Measurements from ENCODE around the gene OTUD3.

The OTUD3 gene

GRCh38 chr1:19840228-19840627 lies 42.0 kb upstream of the OTUD3 start:
- H3K4me2 ChIP-seq (ENCODE audit: low read length) = no peak overlapping the region
- H3K4me1 ChIP-seq (ENCODE audit: insufficient read depth, low read length, severe bottlenecking) = no peaks in the 10 kb centered on the region
- H3K4me3 ChIP-seq (ENCODE audit: low read depth, low read length, poor library complexity, severe bottlenecking) = no peak overlapping the region
- H3F3A ChIP-seq (ENCODE audit: insufficient read depth, low read length) = no peaks in the 10 kb centered on the region
- no peaks in the 10 kb centered on the region for H4K20me1 ChIP-seq (ENCODE audit: insufficient read depth, low read length)
- H3K36me3 ChIP-seq (ENCODE audit: insufficient read depth, low read length) = no peaks in the 10 kb centered on the region
- no peaks in the 10 kb centered on the region for H3K27me3 ChIP-seq (ENCODE audit: insufficient read depth, low read length)
- no peak overlapping the region for H2AFZ ChIP-seq (ENCODE audit: low read length)
- no peaks in the 10 kb centered on the region for H3K9me2 ChIP-seq (ENCODE audit: low read depth, low read length)
- no peaks in the 10 kb centered on the region for H3K79me2 ChIP-seq (ENCODE audit: insufficient read depth, low read length)
- no peak overlapping the region for H3K9ac ChIP-seq (ENCODE audit: low read length)
- H3K27ac ChIP-seq (ENCODE audit: low read depth, low read length, poor library complexity, severe bottlenecking) = no peak overlapping the region
- TF ChIP-seq, protein P1, sequence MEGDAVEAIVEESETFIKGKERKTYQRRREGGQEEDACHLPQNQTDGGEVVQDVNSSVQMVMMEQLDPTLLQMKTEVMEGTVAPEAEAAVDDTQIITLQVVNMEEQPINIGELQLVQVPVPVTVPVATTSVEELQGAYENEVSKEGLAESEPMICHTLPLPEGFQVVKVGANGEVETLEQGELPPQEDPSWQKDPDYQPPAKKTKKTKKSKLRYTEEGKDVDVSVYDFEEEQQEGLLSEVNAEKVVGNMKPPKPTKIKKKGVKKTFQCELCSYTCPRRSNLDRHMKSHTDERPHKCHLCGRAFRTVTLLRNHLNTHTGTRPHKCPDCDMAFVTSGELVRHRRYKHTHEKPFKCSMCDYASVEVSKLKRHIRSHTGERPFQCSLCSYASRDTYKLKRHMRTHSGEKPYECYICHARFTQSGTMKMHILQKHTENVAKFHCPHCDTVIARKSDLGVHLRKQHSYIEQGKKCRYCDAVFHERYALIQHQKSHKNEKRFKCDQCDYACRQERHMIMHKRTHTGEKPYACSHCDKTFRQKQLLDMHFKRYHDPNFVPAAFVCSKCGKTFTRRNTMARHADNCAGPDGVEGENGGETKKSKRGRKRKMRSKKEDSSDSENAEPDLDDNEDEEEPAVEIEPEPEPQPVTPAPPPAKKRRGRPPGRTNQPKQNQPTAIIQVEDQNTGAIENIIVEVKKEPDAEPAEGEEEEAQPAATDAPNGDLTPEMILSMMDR (IDR thresholded peaks at IDR 0.05; ENCODE audit: low read length) = no peak
- no peak for TF ChIP-seq EZH2 (IDR thresholded peaks at IDR 0.05; ENCODE audit: borderline replicate concordance, low read length)
- H3K9me3 ChIP-seq (ENCODE audit: low read length) = no peaks in the 10 kb centered on the region

- no peak overlapping the region for H3K4me2 ChIP-seq (ENCODE audit: low read length)
- no peak overlapping the region for H2AFZ ChIP-seq (ENCODE audit: low read length)
- no peaks in the 10 kb centered on the region for H3K9me2 ChIP-seq (ENCODE audit: low read depth, low read length)
Measured at GRCh38 chr1:19844731-19845495, 37.3 kb upstream of the OTUD3 start.

DNA sequence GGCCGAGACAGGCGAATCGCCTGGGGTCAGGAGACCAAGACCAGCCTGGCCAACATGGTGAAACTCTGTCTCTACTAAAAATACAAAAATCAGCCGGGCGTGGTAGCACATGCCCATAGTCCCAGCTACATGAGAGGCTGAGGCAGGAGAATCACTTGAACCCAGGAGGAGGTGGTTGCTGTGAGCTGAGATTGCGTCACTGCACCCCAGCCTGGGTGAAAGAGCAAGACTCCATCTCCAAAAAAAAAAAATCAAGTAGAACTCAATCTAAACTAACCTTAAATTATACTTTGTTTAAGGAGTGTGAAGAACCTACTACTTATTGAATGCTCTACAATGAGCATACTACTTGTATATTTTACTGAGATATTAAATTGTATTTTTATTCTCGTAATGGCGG lies 36.6 kb upstream of the OTUD3 start:
- H4K20me1 ChIP-seq (ENCODE audit: insufficient read depth, low read length) = no peaks in the 10 kb centered on the region
- no peaks in the 10 kb centered on the region for H3K36me3 ChIP-seq (ENCODE audit: insufficient read depth, low read length)
- H3K9ac ChIP-seq (ENCODE audit: low read length) = no peak overlapping the region
- no peaks in the 10 kb centered on the region for H3K9me3 ChIP-seq (ENCODE audit: low read length)
- H3K79me2 ChIP-seq (ENCODE audit: insufficient read depth, low read length) = no peaks in the 10 kb centered on the region
- no peaks in the 10 kb centered on the region for H3K9me2 ChIP-seq (ENCODE audit: low read depth, low read length)
- H3K4me3 ChIP-seq (ENCODE audit: low read depth, low read length, poor library complexity, severe bottlenecking) = no peak overlapping the region
- no peak overlapping the region for H2AFZ ChIP-seq (ENCODE audit: low read length)
- no peak for TF ChIP-seq EZH2 (IDR thresholded peaks at IDR 0.05; ENCODE audit: borderline replicate concordance, low read length)
- TF ChIP-seq, protein P1 (IDR thresholded peaks at IDR 0.05; ENCODE audit: low read length) = no peak
- H3F3A ChIP-seq (ENCODE audit: insufficient read depth, low read length) = no peaks in the 10 kb centered on the region
- H3K4me2 ChIP-seq (ENCODE audit: low read length) = no peak overlapping the region
- H3K4me1 ChIP-seq (ENCODE audit: insufficient read depth, low read length, severe bottlenecking) = no peaks in the 10 kb centered on the region
- H3K27ac ChIP-seq (ENCODE audit: low read depth, low read length, poor library complexity, severe bottlenecking) = no peak overlapping the region
- H3K27me3 ChIP-seq (ENCODE audit: insufficient read depth, low read length) = no peaks in the 10 kb centered on the region

More at GRCh38 chr1:19844731-19845495, 37.3 kb upstream of the OTUD3 start:
- Histone ChIP-seq H3K4me3 (ENCODE audit: low read depth, low read length, poor library complexity, severe bottlenecking) (no peak overlapping the region), H4K20me1 (ENCODE audit: insufficient read depth, low read length) (no peaks in the 10 kb centered on the region), H3F3A (ENCODE audit: insufficient read depth, low read length) (no peaks in the 10 kb centered on the region), H3K36me3 (ENCODE audit: insufficient read depth, low read length) (no peaks in the 10 kb centered on the region), H3K27ac (ENCODE audit: low read depth, low read length, poor library complexity, severe bottlenecking) (no peak overlapping the region), H3K27me3 (ENCODE audit: insufficient read depth, low read length) (no peaks in the 10 kb centered on the region), H3K9me3 (ENCODE audit: low read length) (no peaks in the 10 kb centered on the region), H3K79me2 (ENCODE audit: insufficient read depth, low read length) (no peaks in the 10 kb centered on the region), H3K9ac (ENCODE audit: low read length) (no peak overlapping the region), H3K4me1 (ENCODE audit: insufficient read depth, low read length, severe bottlenecking) (no peaks in the 10 kb centered on the region)
- no peak for TF ChIP-seq EZH2 (IDR thresholded peaks at IDR 0.05; ENCODE audit: borderline replicate concordance, low read length)
- TF ChIP-seq, protein P1 (IDR thresholded peaks at IDR 0.05; ENCODE audit: low read length) = no peak
